HG02938 (cell line): Measurements from ENCODE around the gene PRSS8.
A peak's percentile ranks its signal among the peaks of the same experiment; 100 is the strongest.
"Not testable (repeated sequence)": the region's sequence is repeated elsewhere in the genome, so short reads cannot be mapped to it uniquely, and the experiment has no call there.

Source experiments
- ATAC-seq: cut with Tn5 transposase; IDR thresholded peaks from one replicate; pipeline ENCODE4 v1.9.1; 2021; ENCODE audit warnings: mild to moderate bottlenecking, moderate library complexity; ENCODE audit not compliant: unreplicated experiment

The PRSS8 gene

GRCh38 chr16:31135535-31136286 lies at the start of gene PRSS8:
Gene PRSS8 (minus strand): TSS chr16:31135727. CDS start chr16:31135498, 229 bp downstream.
- no peak for ATAC-seq

DNA sequence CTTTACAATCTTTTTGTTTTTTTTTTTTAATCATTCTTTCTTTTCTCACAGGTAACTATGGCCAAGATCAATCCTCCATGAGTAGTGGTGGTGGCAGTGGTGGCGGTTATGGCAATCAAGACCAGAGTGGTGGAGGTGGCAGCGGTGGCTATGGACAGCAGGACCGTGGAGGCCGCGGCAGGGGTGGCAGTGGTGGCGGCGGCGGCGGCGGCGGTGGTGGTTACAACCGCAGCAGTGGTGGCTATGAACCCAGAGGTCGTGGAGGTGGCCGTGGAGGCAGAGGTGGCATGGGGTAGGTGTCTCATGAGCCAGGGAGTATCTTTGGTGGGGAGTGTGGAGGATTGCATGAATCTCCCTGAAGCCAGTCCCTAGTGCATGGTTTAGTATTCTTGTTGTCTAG lies 49.4 kb upstream of the PRSS8 start:
- ATAC-seq = no peak

- no peak for ATAC-seq
These were observed 48.2 kb upstream of the PRSS8 start for GRCh38 chr16:31183432-31184428.

DNA sequence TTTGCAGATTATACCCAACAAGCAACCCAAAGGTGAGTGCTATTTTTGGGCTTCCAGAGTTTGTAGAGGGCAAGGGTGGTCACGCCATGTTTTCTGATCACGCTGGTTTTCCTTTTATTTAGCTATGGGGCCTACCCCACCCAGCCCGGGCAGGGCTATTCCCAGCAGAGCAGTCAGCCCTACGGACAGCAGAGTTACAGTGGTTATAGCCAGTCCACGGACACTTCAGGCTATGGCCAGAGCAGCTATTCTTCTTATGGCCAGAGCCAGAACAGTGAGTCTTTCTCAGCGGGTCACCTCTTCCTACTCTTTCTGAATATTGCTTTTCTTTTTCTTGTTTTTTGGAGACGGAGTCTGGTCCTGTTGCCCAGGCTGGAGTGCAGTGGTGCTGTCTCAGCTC lies 46.9 kb upstream of the PRSS8 start:
- ATAC-seq = no peak

- ATAC-seq = no peak
These were observed 45.7 kb upstream of the PRSS8 start for GRCh38 chr16:31181102-31181830.

DNA sequence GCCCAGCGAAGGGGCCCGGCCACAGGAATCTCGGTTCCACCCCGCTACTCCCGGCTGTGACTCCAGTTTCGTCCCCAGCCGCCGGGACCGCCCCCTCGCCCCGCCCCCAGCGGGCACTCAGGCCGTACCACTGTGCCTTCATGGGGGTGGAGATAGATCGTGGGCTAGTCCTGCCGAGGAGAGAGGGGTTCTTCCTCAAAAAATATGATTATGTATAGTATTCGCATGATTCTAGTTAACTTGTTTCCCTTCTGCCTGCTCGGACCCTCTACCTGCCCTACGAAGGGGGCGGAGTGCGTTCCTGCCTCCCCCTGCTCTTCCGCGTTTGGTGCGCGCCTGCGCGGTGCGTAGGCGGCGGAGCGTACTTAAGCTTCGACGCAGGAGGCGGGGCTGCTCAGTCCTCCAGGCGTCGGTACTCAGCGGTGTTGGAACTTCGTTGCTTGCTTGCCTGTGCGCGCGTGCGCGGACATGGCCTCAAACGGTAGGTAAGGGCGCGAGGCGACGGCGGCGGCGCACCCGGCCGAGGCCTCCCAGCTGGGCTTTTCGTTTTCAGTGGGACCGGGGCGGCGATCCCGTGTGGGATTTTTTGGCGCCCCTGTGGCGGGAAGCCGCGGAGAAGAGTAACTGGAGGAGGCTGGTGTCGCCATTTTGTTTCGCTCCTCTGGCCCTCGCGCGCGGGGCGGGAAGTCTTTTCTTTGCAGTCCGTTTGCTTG lies 44.4 kb upstream of the PRSS8 start, which contains the start of gene FUS:
FUS (plus strand) TSS at position 393 of the 713 bp plus-strand sequence; CDS start at position 469, 76 bp downstream.
- peak; percentile 48 for ATAC-seq

- peak; percentile 1 for ATAC-seq
These were observed 43.8 kb upstream of the PRSS8 start for GRCh38 chr16:31179219-31179746.

- ATAC-seq = no peak
These were observed 41.6 kb upstream of the PRSS8 start for GRCh38 chr16:31177136-31177535.

- not testable (repeated sequence) for ATAC-seq
These were observed 34.5 kb upstream of the PRSS8 start for GRCh38 chr16:31170048-31170447.

DNA sequence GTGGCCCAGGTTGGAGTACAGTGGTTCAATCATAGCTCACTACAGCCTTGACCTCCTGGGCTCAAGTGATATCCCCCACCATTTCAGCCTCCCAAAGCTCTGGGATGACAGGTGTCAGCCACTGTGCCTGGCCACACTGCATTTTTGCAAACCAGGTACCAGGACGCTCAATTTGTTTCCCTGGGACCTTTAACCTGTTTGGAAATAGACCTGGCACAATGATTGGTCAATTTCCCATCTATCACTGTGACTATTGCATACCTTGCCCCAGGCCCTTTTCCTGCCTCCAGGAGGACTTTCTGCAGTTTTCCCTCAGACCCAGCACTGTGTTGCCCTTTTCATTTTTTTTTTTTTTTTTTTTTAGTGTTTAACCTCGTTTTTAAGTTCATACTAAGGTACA lies 33.3 kb upstream of the PRSS8 start:
- ATAC-seq = no peak

GRCh38 chr16:31167315-31167714 lies 31.8 kb upstream of the PRSS8 start:
- no peak for ATAC-seq

GRCh38 chr16:31157136-31157535 lies 21.6 kb upstream of the PRSS8 start:
- ATAC-seq = no peak

GRCh38 chr16:31150976-31151375 lies 15.4 kb upstream of the PRSS8 start:
- ATAC-seq = not testable (repeated sequence)

- no peak for ATAC-seq
These were observed 14.7 kb upstream of the PRSS8 start, which contains the start of gene PRSS36 for GRCh38 chr16:31149894-31150890. Gene PRSS36 (minus strand): TSS chr16:31150066. CDS start chr16:31150035, 31 bp downstream.

DNA sequence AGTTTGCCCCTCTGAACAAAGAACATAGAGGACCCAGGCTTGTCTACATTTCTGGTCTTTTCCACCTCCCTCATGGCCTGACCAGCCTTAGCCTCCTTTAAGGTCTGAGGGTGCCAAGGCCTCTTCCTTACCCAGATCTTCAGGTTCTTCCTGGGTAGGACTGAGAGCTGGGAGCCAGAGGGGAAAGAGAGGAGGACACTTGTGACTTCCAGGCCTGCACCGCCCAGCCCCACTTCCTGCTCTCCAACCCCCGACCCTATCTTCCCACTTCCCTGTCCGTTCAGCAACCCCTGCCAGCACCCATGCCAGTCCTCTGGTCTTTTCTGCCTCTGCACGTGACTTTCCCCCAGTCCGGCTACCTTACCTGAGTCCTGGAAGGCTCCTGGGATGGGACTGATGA lies 13.8 kb upstream of the PRSS8 start:
- no peak for ATAC-seq

- ATAC-seq = no peak
These were observed 13.4 kb upstream of the PRSS8 start for GRCh38 chr16:31148896-31149295.

DNA sequence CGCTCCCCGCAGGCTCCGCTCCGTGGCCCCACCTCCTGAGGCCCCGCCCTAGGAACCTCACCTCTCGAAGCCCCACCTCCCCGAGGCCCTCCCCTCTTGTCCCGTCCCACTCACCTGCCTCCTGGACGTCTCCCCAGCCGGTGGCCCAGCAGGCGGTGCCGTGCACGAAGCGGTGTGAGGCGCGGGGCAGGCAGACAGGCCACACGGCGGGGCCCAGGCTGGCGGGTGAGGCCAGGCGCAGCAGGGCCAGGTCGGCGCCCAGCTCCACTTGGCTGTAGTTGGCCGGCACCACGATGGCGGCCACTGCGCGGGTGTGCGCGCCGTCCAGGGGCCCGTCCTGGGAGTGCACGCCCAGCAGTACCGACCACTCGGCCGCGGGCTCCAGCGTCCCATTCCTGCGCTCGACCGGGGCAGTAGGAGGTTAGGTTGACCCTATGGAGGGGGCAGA lies 12.8 kb upstream of the PRSS8 start:
- ATAC-seq = no peak

GRCh38 chr16:31147574-31147973 lies 12.0 kb upstream of the PRSS8 start:
- no peak for ATAC-seq
